ENCODE results near the gene ISOC2. TPM values are rescaled to one million over a fixed set of nuclear protein-coding genes. Genes with fewer than 3 reads are reported as not detected.
"Not testable (repeated sequence)": the region's sequence is repeated elsewhere in the genome, so short reads cannot be mapped to it uniquely, and the experiment has no call there.

Gene ISOC2
- total and polyA plus RNA-seq, 2 donors (not counting 3 experiments of a cell fraction or from before 2014, with no cell fraction given): 49.3 to 68.7 TPM

DNA sequence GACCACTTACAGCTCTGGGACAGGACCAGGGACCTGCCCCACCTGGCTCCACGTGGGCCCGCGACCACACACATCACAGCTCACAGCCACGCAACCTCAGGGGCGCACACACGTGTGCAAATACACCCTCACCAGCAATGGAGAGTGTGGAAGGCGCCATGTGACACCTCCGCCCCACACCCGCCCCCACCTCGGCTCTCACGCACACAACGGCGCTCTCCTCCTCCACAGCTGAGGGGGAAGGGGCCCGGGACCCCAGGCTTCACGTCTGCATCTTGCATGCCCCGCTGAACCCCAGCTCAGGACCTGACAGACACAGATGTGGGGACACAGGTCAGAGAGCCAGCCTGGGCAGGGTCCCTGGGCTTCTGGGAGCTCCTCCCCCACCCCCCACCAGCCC lies 12.0 kb downstream of the ISOC2 start:
- Histone ChIP-seq H2AFZ (ENCODE audit: low read depth, low read length) (no peak overlapping the region), H3K36me3 (ENCODE audit: control insufficient read depth in 2 of 2, extremely low read depth in 1 of 2, insufficient read depth in 2 of 2, low read length in 2 of 2) (no peaks in the 10 kb centered on the region), H3K4me2 (ENCODE audit: insufficient read depth, low read length) (no peak overlapping the region), H3K79me2 (ENCODE audit: control insufficient read depth, insufficient read depth, low read length) (no peaks in the 10 kb centered on the region), H3K4me1 (ENCODE audit: control insufficient read depth, extremely low read depth, insufficient read depth, low read length) (no peaks in the 10 kb centered on the region), H3K9ac (replicated peaks; ENCODE audit: extremely low read depth, insufficient read depth, low read length) (no peak overlapping the region), H3K4me3 (replicated peaks in 1 of 3; ENCODE audit: insufficient read depth in 1 of 3, low read depth in 1 of 3, low read length in 3 of 3) (no peak overlapping the region), H3K9me1 (replicated peaks; ENCODE audit: control insufficient read depth, extremely low read depth, insufficient read depth, low read length) (no peaks in the 10 kb centered on the region), H3K9me3 (replicated peaks; ENCODE audit: control insufficient read depth, insufficient read depth, low read length) (no peaks in the 10 kb centered on the region), H4K20me1 (replicated peaks; ENCODE audit: control insufficient read depth, extremely low read depth, insufficient read depth, low read length) (no peaks in the 10 kb centered on the region), H3K27me3 (ENCODE audit: control insufficient read depth in 2 of 2, insufficient read depth in 2 of 2, low read length in 2 of 2) (peaks cover 27% of the 10 kb centered on the region in 2 experiments), H3K27ac (ENCODE audit: insufficient read depth, low read depth, low read length) (no peak overlapping the region)
- FAIRE-seq (no peak), DNase-seq (ENCODE audit: low read depth, low spot score) (no peak)
- dilution Hi-C loops (cut with MboI; ENCODE audit: extremely low pct_ligation_motif_present, low sequenced_read_pairs): no loop called here
- ChIA-PET CTCF (interaction anchor here (0.8 kb wide), 1 partner anchor 55 kb away, joined by 3 read pairs; no protein-coding TSS in a partner anchor), POLR2A (no interaction called here)
- no TSS peak for BruUV-seq (replicated peaks)
- no peak for TF ChIP-seq JUN (IDR thresholded peaks at IDR 0.05; ENCODE audit: borderline replicate concordance, insufficient read depth, insufficient read length, low read depth)
- TF ChIP-seq FOS (IDR thresholded peaks at IDR 0.05; ENCODE audit: borderline replicate concordance, insufficient read depth, low read length): no peak
- TF ChIP-seq, protein P1, sequence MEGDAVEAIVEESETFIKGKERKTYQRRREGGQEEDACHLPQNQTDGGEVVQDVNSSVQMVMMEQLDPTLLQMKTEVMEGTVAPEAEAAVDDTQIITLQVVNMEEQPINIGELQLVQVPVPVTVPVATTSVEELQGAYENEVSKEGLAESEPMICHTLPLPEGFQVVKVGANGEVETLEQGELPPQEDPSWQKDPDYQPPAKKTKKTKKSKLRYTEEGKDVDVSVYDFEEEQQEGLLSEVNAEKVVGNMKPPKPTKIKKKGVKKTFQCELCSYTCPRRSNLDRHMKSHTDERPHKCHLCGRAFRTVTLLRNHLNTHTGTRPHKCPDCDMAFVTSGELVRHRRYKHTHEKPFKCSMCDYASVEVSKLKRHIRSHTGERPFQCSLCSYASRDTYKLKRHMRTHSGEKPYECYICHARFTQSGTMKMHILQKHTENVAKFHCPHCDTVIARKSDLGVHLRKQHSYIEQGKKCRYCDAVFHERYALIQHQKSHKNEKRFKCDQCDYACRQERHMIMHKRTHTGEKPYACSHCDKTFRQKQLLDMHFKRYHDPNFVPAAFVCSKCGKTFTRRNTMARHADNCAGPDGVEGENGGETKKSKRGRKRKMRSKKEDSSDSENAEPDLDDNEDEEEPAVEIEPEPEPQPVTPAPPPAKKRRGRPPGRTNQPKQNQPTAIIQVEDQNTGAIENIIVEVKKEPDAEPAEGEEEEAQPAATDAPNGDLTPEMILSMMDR (IDR thresholded peaks at IDR 0.05; ENCODE audit: extremely low read depth in 1 of 2, insufficient read depth in 1 of 2, low read depth in 1 of 2, low read length in 2 of 2): no peak
- no peak for TF ChIP-seq GATA2 (IDR thresholded peaks at IDR 0.05; ENCODE audit: insufficient read depth, insufficient read length, low read depth, low read length)
- TF ChIP-seq POLR2A (IDR thresholded peaks at IDR 0.05; ENCODE audit: low read depth, low read length): no peak
- no peak for TF ChIP-seq MYC (IDR thresholded peaks at IDR 0.05; ENCODE audit: low read depth, low read length)
- TF ChIP-seq, protein P2, sequence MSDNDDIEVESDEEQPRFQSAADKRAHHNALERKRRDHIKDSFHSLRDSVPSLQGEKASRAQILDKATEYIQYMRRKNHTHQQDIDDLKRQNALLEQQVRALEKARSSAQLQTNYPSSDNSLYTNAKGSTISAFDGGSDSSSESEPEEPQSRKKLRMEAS (IDR thresholded peaks at IDR 0.05; ENCODE audit: insufficient read depth, insufficient read length): no peak
- TF ChIP-seq POLR2AphosphoS5 (IDR thresholded peaks at IDR 0.05; ENCODE audit: insufficient read depth, low read depth, low read length): no peak
- TF ChIP-seq EZH2 (IDR thresholded peaks at IDR 0.05; ENCODE audit: borderline replicate concordance, low read depth, low read length, severe bottlenecking): no peak
- intact Hi-C loops (cut with micrococcal nuclease): no loop called here

DNA sequence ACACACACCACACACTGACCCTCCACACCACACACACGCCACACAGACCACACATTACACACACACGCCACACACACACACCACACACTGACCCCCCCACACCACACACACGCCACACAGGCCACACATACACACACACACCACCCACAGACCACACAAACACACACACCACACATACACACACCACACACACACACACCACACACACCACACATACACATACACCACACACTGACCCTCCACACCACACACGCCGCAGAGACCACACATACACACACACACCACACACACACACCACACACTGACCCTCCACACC lies 13.3 kb downstream of the ISOC2 start:
- H3K27me3 ChIP-seq (ENCODE audit: control insufficient read depth in 2 of 2, insufficient read depth in 2 of 2, low read length in 2 of 2): peaks cover 38% of the 10 kb centered on the region in 2 experiments
- H3K79me2 ChIP-seq (ENCODE audit: control insufficient read depth, insufficient read depth, low read length); H3K9ac ChIP-seq (replicated peaks; ENCODE audit: extremely low read depth, insufficient read depth, low read length); dilution Hi-C loops (cut with MboI; ENCODE audit: extremely low pct_ligation_motif_present, low sequenced_read_pairs); H3K4me2 ChIP-seq (ENCODE audit: insufficient read depth, low read length); H3K9me1 ChIP-seq (replicated peaks; ENCODE audit: control insufficient read depth, extremely low read depth, insufficient read depth, low read length); FAIRE-seq; H3K4me3 ChIP-seq (replicated peaks in 1 of 3; ENCODE audit: insufficient read depth in 1 of 3, low read depth in 1 of 3, low read length in 3 of 3); POLR2A ChIA-PET; BruUV-seq (replicated peaks); H3K36me3 ChIP-seq (ENCODE audit: control insufficient read depth in 2 of 2, extremely low read depth in 1 of 2, insufficient read depth in 2 of 2, low read length in 2 of 2); H3K4me1 ChIP-seq (ENCODE audit: control insufficient read depth, extremely low read depth, insufficient read depth, low read length); DNase-seq (ENCODE audit: low read depth, low spot score); H3K9me3 ChIP-seq (replicated peaks; ENCODE audit: control insufficient read depth, insufficient read depth, low read length); intact Hi-C loops (cut with micrococcal nuclease); H4K20me1 ChIP-seq (replicated peaks; ENCODE audit: control insufficient read depth, extremely low read depth, insufficient read depth, low read length); H3K27ac ChIP-seq (ENCODE audit: insufficient read depth, low read depth, low read length); CTCF ChIA-PET; H2AFZ ChIP-seq (ENCODE audit: low read depth, low read length): not testable (repeated sequence)
